ENCODE measurements around the gene NR2C2. TPM values are rescaled to one million over a fixed set of nuclear protein-coding genes. Genes with fewer than 3 reads are reported as not detected.

Gene NR2C2
- total RNA-seq, 1 donor from 2014 or later, result 25.4 TPM

DNA sequence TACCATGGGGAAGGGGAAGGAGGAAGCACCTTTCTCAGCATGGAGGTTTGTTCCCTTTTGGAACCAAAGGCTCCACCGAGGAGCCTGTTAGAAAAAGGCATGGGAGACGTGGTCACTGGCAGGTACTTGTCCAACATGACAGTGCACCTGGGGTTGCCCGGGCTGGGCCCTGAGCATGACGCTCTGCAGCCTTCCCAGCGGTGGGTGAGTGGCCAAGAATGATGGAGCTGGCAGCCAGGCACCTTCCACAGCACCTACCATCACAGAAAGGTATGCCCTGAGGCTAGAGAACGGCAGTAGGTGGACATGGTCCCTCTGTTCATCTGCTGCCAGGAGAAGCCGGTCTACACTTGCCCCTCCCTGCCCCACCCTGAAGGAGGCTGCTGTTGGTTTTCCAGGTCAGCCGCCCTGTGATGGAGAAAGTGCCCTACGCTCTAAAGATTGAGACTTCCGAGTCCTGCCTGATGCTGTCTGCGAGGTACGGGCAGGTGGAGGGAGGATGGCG is 29.0 kb upstream of the NR2C2 start:
- DNase-seq, result no peak
- intact Hi-C loops (cut with DNase I), result loop anchor here (10.0 kb wide), 1 partner anchor 414 kb away; no protein-coding TSS in a partner anchor
- ATAC-seq (ENCODE audit: poor library complexity), result no peak

DNA sequence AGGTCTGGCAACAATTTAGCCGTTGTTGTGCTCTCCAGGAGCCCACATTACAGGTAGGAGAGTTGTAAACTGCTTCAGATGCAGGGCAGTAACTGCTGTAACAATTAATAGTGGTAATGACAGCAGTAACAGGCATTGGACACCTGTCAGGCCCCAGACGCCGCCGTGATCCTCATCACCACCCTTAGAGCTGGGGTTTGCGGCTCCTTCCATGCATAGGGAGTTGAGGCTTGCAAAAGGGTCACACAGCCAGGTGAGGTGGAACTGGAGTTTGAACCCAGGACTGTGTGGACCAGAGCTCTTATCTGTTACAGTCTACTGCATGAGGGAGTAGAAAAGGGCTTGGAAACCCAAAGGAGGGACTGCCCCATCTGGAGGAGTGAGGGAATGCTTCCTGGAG is 26.8 kb upstream of the NR2C2 start:
- intact Hi-C loops (cut with DNase I), result loop anchor here (2.0 to 5.0 kb wide), 2 partner anchors 128 to 248 kb away; no protein-coding TSS in a partner anchor
- DNase-seq (no peak), ATAC-seq (ENCODE audit: poor library complexity) (no peak)

DNA sequence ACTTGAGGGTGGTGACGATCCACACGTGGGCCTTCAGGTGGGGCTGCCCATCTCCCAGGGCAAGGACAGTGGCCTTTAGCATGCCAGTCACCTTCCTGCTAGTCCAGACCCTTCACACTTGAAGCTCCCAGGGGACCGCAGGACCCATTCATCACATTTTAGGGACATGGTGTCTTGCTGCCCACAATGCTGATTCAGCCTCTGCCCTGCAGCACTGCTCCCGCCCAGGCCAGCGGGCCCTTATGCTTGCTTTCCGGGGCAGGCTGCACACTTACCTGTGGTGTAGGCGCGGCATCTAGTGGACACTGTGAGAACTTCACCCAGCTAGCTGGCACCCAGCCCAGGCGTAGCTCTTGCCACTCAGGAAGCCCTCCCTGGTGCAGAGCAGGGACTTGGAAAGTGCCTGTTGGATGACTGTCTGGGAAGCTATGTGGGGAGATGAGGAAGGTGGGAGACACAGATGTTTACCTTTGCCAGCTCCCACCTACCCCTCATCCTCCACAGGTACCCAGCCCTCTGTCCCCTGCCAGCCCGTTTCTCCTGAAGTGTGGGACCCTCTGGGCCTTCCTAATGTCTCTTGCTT is 26.3 kb upstream of the NR2C2 start:
- DNase-seq, result peak; percentile 94
- intact Hi-C loops (cut with DNase I), result loop anchor here (2.0 to 5.0 kb wide), 2 partner anchors 129 to 248 kb away; no protein-coding TSS in a partner anchor
- ATAC-seq (ENCODE audit: poor library complexity), result peak; percentile 92

DNA sequence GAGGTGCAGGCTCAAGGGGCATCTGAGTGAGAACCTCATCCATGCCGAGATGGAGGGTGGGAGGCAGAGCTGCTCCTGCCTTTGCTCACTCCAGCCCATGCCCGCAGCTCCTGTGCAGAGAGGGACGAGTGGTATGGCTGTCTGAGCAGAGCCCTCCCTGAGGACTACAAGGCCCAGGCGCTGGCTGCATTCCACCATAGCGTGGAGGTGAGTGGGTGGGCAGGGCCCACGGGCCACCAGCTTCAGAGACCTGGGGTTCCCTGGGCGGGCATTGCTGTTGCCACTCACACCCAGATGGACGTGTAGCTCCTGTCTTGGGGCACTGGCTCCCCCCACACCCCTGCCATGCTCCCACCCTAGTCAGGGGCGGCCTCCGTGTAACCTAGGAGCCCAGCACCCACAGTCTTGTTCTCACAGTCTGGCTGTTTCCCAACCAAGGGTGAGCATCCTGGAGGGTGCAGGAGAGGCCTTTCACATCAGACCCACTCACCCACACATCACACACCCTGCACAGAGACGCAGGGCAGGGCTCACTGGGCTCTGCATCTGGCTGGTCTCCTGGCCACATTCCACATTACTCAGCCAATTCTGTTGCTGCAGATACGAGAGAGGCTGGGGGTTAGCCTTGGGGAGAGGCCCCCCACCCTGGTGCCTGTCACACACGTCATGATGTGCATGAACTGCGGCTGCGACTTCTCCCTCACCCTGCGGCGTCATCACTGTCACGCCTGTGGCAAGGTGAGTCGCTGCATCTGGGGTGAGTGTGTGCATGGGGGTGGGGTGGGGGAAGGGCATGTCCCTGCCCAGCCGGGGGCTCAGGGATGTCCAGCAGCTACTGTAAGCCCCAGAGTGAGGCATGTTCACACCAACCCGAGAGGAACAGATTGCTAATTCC is 25.3 kb upstream of the NR2C2 start:
- DNase-seq (no peak), ATAC-seq (ENCODE audit: poor library complexity) (no peak)
- intact Hi-C loops (cut with DNase I), result loop anchor here (2.0 to 5.0 kb wide), 2 partner anchors 130 to 249 kb away; no protein-coding TSS in a partner anchor

DNA sequence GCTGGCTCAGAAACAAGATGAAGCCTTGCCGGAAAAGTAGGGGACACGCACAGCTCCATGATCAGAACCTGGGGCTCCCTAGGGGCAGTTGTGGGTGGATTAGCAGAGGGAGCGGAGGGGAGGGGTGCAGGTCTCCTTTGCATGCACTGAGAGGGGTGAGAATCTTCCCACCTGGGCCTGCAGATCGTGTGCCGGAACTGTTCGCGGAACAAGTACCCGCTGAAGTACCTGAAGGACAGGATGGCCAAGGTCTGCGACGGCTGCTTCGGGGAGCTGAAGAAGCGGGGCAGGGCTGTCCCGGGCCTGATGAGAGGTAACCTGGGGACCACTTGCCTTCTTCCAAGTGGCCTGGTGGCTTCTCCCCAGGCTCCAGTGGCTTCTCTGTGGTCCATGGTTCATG is 24.5 kb upstream of the NR2C2 start:
- intact Hi-C loops (cut with DNase I), result loop anchor here (5.0 kb wide), 1 partner anchor 131 kb away; no protein-coding TSS in a partner anchor
- ATAC-seq (ENCODE audit: poor library complexity) (no peak), DNase-seq (no peak)

DNA sequence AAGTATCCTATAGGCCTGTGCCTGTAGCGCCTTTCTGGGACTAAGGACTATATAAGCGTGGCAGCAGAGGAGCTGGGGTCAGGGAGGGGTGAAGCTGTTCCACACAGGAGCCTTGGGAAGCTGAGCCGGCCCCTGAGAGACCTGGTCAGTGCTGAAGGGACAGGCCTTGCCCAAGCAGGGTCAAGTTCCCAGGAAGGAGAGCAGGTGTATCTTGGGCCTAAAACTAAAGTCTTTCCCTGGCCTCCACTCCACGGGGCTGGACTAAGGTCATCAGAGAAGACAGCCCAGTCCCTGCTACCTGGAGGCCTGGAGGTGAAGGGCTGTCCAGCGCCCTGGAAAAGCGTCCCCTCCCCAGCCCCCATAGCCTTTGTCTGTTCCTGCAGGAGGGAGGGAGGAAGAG is 23.9 kb upstream of the NR2C2 start:
- ATAC-seq (ENCODE audit: poor library complexity) (no peak), DNase-seq (no peak)
- intact Hi-C loops (cut with DNase I), result loop anchor here (5.0 kb wide), 1 partner anchor 131 kb away; no protein-coding TSS in a partner anchor

DNA sequence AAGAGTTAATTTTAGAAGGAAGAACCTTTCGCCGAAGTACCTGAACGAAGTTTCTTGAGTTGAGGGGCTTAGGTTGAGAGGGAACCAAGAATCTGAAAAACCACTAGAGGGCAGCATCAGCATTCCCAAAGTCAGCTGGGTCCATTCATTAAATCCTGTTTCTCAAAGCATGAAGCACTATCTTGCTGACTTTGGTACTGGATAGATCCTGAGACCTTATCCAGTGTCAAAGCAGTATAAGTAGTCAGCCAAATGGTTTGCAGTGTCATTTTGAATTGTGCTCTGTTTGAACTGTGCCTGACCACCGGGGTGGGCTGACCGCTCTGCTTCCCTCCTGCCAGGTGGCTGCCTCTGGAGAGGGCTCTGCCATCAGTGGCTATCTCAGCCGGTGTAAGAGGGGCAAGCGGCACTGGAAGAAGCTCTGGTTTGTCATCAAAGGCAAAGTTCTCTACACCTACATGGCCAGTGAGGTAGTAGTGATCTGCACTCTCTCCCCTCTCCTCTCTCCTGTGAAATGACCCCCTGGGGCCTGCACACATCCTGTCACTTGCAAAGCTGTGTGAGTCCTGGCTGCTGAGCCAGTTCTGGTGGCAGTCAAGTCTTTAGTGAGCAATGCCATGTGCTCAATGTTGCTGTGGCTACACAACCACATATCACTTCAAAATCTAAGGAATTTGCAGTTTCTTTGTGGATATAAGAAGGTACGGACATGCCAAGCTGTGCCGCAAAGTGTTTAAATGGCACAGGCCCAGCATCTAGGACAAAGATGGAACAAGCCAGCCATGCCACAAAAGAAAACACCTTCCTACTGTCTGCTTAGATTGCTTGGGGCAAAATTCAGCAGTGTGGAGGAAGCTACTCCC is 21.4 kb upstream of the NR2C2 start:
- intact Hi-C loops (cut with DNase I), result loop anchor here (5.0 kb wide), 1 partner anchor 106 kb away; no protein-coding TSS in a partner anchor
- no peak for DNase-seq
- ATAC-seq (ENCODE audit: poor library complexity), result peak; percentile 70

DNA sequence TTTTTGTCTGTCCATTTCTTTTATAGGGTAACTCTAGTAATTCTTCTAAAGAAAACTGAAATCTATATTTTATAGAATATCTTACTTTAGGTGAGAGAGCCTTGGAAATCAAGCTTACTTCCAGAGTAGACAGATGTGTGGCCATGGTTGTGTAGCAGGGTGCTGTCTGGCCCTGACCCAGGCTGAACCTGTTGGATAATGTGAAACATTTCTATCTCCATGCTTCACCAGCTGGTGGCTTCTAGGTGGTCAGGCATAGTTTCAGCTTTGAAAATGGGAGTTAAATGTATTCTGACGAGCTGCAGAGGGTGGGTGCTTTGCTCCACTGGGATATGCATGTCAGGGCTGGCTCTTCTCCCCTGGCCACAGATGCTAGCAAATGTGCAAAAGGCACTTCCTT is 20.8 kb upstream of the NR2C2 start:
- intact Hi-C loops (cut with DNase I), result loop anchor here (5.0 kb wide), 1 partner anchor 106 kb away; no protein-coding TSS in a partner anchor
- DNase-seq, result no peak

DNA sequence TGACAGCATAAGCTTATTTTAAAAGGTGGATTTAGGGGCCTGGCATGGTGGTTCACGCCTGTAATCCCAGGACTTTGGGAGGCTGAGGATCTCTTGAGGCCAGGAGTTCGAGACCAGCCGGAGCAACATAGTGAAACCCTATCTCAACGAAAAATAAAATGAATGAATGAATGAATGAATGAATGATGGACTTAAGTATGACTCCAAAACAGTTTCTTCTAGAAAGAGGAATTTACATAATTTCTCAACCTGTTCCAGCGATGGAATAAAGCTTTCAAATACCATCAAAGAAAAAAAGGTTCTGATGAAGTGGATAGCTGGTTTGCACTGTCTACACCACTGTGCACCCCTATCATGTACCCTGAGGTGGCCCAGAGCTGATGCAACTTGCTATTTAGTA is 20.1 kb upstream of the NR2C2 start:
- DNase-seq (no peak), ATAC-seq (ENCODE audit: poor library complexity) (no peak)
- intact Hi-C loops (cut with DNase I), result loop anchor here (5.0 kb wide), 1 partner anchor 105 kb away; no protein-coding TSS in a partner anchor

More for the DNA sequence above, 20.8 kb upstream of the NR2C2 start:
- ATAC-seq (ENCODE audit: poor library complexity), result no peak

DNA sequence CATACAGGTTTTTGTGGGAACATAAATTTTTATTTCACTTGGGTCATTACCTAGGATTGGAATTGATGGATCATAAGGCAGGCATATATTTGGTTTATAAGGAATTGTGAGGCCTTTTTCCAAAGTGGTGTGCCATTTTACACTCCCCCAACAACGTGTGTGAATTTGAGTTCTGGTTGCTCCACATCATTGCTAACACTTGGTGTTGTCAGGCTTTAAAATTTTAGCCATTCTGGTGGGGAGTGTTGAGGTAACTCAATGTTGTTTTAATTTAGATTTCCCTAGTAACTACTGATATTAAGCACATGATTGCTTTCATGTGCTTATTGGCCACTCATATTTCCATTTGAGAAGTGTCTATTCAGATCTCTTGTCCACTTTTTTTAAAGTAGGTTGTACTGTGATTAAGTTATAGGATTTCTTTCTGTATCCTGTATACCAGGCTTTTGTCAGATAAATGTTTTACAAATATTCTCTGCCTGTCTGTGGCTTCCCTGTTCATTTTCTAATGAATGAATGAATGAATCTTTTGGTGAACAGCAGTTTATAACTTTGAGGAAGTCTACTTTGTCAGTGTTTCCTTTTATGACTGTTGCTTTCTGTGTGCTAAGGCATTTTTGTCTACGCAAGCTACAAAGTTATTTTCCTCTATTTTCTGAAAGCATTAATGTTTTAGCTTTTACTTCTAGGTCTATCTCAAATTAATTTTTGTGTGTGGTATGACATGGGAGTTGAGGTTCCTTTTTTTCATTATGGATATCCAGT is 17.9 kb upstream of the NR2C2 start:
- DNase-seq (no peak), ATAC-seq (ENCODE audit: poor library complexity) (no peak)
- intact Hi-C loops (cut with DNase I), result loop anchor here (5.0 kb wide), 1 partner anchor 103 kb away; no protein-coding TSS in a partner anchor

DNA sequence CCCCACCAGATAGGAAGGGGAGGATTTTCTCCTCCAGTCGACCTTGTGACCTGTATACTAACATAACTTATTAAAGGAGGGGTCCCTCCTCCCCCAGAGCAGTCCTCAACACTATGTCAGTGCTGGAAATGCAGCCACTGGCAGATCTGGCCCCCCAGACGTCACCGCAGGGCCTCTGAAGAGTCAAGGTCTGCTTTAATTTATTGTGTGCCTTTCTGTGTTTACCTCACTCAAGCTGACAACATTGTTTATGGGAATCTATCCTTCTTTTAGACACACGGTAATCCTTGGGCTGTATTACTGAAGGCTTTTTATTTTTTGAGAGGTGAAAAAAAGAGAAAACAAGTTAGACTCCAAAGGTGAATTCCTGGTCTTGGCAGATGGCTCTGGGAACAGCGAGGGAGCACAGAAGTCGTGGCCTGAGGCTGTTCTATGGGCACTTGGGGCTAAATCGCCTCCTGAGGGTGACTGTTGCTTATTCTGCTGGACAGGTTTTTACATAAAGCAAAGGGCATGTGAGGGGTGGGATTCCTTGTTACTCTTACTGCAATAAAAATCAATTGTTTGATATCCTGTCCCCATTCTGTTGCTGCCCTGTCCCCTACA is 13.5 kb upstream of the NR2C2 start:
- DNase-seq, result no peak
- ATAC-seq (ENCODE audit: poor library complexity), result no peak
- intact Hi-C loops (cut with DNase I), result no loop called here

DNA sequence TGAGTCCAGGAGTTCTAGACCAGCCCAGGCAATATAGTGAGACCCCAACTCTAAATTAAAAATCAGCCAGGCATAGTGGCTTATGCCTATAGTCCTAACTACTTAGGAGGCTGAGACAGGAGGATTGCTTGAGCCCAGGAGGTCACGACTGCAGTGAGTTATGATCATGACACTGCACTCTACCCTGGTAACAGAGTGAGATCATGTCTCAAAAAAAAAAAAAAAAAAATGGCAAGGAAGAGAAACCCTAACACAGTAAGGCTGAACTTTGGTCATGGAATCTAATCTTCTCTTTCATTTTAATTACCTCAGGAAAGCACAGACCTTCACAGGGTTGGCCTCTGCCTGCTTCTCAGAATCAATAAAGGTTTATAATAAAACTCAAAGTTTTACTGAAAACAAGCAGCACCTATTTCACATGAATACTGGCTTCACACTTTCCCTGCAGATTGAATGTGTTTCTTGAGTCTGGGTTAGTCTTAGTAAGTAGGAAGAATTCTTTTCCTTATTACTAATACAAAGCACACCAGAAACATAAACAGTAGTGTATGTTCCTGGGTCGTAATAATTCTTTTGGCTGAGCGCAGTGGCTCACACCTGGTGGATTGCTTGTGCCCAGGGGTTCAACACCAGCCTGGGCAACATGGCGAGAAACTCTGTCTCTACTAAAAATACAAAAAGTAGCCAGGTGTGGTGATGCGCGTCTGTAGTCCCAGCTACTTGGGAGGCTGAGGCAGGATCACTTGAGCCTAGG is 11.6 kb upstream of the NR2C2 start:
- ATAC-seq (ENCODE audit: poor library complexity) (no peak), DNase-seq (no peak)
- intact Hi-C loops (cut with DNase I), result no loop called here

DNA sequence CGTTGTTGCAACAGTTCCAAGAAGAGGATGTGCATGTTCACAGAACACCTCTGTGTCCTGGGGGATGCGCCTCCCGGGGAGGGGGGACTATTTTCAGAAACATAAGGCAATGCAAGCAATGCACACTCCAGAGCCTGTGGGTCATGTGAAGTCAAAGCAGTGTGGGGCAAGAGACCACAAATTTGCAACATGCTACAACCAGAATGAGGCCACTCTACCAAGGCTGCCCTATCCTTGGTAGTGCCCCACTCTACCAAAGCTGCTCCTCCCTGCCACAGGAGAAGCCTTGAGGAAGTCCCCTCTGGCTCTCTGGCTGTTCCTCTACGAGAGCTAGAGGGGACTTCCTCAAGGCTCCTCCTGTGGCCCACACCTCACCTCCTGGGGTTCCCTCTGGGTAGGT is 8.4 kb upstream of the NR2C2 start:
- intact Hi-C loops (cut with DNase I), result no loop called here
- DNase-seq, result no peak
- no peak for ATAC-seq (ENCODE audit: poor library complexity)

DNA sequence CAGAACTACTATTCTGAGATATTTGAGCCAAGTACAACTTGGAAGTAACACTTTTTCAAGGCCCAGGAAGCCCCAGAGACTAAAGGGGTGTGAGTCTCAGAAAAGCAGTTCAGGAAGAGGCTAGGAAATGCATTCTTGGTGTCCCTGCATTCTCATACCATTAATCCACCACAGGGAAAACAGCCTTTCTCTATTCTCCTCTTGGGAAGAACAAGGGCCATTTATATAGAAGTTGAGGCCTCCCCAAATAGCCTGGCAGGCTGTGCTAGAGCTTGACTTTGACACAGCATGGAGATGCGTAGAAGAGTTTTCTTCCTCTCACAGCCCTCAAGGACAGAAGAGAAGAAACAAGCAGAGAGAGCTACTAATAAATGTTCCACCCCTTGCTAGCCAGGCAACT is 5.5 kb upstream of the NR2C2 start:
- DNase-seq (no peak), ATAC-seq (ENCODE audit: poor library complexity) (no peak)
- intact Hi-C loops (cut with DNase I), result no loop called here

DNA sequence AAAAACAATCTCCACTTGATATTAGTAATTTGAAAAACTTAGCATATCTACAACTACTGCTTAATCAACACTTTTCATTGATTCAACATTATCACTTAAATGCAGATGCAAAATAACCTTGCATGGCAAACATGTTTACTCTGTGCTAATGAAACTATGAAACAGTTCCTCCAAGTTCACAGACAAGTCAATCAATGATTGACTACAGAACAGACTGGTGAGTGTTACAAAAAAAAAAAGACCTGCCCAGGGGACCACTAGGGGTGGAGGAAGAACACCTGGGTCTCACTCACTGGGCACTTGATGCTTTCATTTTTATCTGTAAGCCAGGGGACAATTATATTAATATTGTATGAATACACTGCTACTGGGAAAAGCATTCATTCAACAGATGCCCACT is 4.3 kb upstream of the NR2C2 start:
- DNase-seq, result no peak
- intact Hi-C loops (cut with DNase I), result no loop called here

DNA sequence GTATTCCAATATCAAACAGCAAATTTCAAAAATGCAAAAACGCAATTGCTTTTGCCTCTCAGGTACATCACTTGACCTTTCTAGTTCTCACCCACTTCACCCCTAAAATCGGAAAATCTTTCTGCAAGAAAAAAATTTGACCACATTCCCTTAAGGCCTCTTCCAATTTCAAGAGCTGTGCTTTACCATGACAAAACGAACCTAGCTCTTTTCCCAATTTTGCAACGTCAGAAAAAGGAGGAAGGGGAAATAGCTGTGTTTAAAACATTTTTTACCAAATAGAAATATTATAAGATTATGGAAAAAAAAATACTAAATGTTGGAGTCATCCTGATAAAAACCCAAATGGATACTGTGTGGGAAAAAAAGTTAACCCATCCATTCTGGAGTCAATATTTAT is 1.1 kb upstream of the NR2C2 start:
- DNase-seq (no peak), ATAC-seq (ENCODE audit: poor library complexity) (no peak)
- intact Hi-C loops (cut with DNase I), result no loop called here

More for the DNA sequence above, 4.3 kb upstream of the NR2C2 start:
- no peak for ATAC-seq (ENCODE audit: poor library complexity)

DNA sequence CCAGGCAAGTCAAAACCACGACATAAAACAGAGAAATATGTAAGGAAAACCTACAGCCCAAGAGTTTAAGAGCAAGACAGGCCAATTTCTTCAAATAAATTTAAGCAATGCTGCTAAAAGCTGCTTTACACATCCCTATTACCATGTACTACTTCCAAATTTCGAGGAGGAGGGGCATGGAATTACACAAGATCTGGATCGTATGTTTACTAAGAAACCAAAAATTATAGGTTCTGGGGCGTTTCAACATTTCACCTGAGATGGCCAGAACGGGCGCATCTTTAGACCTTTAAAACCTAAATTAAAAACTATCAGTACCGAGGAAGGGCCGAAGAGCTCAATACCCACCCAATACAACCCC is 664 bp upstream of the NR2C2 start:
- ATAC-seq (ENCODE audit: poor library complexity), result no peak
- DNase-seq, result no peak
- intact Hi-C loops (cut with DNase I), result no loop called here
